GM21717 (cell line): ENCODE results near the gene RECK.

Experiments used
- ATAC-seq: cut with Tn5 transposase; IDR thresholded peaks from one replicate; pipeline ENCODE4 v1.9.1; 2021; ENCODE audit warnings: mild to moderate bottlenecking, moderate library complexity; ENCODE audit not compliant: unreplicated experiment

RECK gene

DNA sequence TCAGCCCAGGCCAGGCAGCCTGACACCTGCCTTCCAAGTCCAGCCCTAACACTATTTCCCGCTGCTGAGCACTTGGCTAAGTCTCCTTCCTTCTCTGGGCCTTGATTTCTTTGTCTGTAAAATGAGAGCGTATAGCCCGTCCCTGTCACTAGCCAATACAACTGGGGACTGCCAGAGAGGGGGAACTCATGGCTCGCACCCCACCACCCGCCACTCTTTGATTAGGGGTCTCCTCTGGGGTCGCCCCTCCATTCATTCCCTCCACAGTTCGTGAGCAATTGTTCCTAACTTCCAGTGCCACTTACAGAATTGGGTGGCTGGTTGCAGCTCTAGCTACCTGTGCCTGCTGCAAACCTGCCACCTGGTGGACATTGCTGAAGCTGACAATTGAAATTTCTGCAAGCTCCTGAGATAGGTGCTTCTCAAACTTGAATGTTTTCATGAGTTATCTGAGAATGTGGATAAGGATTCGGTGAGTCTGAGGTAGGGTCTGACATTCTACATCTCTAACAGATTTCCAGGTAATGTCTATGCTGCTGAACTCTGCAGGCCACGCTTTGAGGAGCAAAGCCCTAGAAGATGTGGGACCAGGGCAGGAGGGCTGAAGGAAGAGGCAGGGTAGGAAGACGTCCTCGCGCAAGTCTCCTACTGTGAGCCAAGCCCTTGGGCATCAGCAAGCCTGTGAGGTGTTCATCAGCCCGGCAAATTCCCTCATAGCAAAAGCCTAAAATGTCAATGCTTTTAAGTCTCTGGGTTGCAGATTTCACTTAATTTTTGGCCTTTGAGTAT, 13.3 kb upstream of the RECK start:
- ATAC-seq: peak; percentile 66

DNA sequence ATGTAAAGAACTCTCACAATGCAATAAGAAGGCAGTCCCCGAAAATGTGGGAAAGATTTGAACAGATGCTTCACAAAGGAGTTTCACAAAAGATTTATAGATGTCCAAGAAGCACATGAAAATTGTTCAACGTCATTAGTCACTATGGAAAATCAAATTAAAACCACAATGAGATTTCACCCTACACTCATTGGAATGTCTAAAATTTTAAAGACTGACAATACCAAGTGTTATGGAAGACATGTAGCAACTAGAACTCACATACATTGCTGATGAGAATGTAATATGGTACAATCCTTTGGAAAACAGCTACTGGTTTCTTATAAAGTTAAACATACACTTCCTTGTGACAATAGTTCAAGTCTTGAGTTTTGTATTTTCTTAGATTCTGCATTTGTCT, 11.0 kb upstream of the RECK start:
- no peak for ATAC-seq

DNA sequence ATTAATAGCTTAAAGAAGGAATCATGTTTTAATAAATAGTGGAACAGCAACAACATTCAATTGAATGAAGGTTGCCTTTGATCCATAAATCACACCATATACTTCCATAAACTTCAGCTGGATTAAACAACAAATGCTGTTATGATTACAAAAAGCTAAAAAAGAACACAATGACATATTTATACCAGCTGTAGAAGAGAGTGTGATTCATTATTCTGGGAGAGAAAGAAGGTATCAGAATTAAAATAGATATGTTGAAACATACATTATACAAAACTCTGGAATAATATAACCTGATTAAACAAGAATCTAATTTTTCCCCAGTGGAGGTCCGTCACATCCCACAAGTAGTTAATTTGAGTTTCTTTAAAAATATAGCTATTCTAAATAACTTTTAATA, 7.5 kb upstream of the RECK start:
- no peak for ATAC-seq

GRCh38 chr9:36029765-36030528, 6.8 kb upstream of the RECK start:
- no peak for ATAC-seq

GRCh38 chr9:36030871-36031270, 5.8 kb upstream of the RECK start:
- ATAC-seq: no peak

DNA sequence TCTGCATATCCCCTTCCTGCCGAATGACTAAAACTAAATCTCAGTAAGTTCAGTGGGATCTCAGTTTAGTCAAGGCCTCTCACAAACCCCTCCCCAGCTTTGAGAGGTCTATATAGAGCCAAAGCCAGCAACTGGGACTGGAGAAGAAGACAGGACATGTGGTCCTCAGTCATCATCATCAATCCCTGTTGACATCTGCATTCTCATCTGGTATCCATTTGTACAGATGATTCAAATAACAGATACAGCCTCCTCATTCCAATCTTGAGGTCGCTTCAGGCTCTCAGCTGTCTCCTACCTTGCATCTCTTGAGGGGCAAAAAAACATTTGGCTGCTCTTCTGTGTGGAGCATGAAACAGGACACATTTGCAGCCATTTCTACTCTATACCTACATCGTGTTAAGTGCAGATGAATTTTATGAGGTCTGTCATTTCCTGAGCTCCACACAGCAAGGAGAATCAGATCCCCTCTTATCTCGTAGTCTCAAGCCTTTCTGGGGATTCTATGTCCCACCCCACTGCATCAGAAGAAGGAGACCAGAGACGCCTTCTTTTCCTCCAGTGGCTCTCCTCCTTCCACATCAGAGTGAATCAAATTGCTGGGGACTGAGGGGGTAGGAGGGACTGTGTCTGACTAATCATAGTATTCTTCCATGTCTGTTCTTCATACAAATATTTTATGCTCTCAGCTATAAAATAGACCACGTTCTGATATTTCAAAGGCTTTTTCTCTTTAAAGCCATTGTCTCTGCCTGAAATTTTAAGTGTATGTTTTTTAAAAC, 4.7 kb upstream of the RECK start:
- no peak for ATAC-seq

- no peak for ATAC-seq
Measured at GRCh38 chr9:36033788-36034187, 2.9 kb upstream of the RECK start.

GRCh38 chr9:36034234-36034633, 2.5 kb upstream of the RECK start:
- ATAC-seq: no peak

DNA sequence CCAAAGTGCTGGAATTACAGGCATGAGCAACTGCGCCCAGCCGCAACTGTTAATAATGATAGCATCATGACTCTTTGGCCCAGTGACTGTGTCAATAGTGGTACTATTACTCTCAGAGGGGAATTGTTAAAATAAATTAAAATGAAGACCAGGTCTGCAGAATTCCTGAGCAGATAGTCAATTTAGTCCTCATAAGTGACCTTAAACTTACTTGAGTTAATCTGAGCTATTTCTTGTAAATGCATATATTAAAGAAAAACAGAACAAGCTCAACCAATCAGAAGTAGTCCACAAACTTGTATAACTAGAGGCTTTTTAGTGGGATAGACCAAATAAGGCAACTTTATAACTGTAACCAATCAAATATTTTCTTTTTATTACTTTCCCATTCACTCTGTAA, 1.7 kb upstream of the RECK start:
- no peak for ATAC-seq

DNA sequence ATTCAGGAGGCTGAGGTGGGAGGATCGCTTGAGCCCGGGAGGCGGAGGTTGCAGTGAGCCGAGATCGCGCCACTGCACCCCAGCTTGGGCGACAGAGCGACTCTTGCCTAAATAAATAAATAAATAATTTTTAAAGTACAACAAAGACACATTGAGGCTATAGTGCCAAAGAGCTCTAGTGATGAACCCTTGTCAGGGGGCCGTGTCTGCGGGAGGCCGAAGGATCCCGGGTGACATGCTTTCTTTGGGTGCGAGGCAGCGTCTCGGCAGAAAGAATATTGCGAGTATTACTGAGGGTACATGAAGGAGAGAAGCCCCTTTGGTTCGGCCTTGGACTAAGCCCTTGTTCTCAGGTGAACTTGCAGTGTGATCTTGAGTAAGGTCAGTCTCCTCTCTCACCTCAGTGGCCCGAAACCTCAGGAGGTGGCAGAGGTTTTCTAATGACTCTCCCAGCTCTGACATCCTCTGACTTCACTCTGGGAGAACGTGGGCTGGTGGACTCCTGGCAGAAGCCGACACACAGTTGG, 397 bp upstream of the RECK start:
- ATAC-seq: no peak

DNA sequence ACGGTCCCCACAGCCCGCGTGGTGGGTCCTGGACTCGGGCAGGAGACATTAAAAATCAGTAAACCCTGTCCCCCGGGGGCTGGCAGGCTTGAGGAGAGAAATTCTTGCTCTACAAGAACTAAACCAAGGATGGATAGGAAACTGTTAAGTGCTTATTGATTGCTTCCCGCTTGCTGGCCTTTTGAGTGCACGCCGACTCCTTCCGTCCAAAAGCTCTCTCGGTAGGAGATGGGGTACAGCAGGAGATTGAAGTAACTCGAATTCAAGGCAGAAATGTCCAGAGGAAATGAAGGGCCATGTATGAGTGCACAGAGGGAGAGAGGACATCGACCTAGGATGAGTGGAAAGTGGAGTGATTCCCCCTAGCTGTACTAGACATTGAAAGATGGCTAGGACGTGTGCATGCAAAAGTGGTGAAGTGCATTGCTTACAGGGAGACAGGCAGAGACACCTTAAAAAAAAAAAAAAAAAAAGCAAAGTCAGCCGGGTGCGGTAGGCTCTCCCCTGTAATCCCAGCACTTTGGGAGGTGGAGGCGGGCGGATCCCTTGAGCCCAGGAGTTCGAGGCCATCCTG, 923 bp downstream of the RECK start:
- ATAC-seq: no peak

DNA sequence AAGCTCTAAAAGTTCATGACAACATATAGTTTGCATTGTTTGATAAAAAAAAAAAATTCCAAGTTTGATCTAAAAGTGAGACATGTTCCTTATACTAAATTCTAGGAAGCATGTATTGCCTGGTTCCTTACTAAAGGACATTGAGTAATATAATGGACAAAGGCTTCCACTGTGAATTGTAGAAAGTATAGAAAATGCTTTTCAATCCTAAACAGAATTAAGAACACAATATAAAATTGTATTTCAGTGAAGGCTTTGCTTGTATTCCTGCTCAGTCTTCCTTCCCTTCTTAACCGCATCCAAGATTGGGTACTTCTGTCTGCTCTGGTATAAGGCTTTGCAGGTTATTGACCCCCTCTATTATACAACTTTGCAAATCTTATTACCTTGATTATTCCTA, 2.4 kb downstream of the RECK start:
- ATAC-seq: no peak

GRCh38 chr9:36039696-36040095, 3.0 kb downstream of the RECK start:
- no peak for ATAC-seq

DNA sequence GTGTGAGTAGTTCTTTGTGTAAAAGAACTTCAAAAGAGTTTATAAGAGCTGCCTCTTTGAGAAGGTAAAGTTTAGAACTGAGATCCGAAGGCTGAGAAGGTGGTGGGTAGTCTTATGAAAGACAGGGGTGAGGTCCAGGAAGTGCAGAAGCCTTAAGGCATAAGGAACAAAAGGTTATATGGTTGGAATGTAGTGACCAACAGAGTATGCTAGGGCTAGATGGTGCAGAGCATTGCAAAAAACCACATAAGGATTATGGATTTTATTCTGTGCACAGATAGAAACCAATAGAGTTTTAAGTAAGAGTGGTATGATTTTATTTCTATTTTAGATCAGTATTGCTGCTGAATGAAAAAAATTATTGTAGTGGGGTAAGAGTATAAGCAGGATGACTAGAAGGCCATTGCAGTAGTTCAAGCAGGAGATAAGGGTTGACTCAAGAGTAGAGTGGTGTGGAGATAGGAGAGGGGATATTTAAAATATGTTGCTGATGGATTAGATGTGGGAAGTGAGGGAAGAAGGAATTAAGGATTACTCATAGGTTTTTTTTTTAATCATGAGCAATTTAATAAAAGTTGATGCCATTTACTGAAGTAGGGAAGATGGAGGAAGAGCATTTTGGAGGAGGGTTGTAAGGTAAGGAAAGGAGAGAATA, 3.7 kb downstream of the RECK start:
- ATAC-seq: no peak

DNA sequence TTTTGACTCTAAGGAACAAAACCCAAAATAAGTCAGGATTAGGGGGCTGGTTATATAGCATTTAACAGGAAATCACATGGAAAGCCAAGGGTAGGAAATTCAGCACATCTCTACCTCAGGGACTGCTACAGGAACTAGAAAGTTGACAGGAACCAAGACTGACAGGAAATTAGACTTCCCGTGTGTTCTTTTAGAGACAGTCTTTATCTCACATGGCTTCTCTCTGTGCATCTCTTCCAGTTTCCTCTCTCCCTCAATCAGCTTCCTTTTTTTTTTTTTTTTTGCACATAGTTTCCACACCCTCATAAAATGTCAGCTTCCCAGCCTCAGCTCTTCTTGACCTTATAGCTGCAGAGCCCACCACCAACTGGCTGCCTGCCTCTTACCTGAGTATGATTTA, 4.8 kb downstream of the RECK start:
- no peak for ATAC-seq

DNA sequence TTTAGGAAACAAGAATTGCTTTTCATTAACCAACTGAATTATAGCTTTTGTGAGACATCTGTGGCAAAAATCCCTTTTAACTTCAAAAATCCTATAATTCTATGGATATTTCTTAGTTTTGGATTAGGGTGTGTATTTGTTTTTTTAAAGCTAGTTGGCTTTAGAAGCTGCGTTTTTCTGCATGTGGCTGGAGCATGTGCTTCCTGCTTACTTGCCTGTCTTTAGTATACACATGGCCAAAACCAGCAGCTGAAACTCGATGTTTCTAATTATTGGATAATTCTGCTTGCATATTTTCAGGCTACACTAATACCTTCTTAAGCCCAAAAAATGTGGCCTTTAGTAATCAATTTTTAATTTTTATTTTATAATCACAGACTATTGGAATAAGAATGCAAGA, 8.9 kb downstream of the RECK start:
- no peak for ATAC-seq

DNA sequence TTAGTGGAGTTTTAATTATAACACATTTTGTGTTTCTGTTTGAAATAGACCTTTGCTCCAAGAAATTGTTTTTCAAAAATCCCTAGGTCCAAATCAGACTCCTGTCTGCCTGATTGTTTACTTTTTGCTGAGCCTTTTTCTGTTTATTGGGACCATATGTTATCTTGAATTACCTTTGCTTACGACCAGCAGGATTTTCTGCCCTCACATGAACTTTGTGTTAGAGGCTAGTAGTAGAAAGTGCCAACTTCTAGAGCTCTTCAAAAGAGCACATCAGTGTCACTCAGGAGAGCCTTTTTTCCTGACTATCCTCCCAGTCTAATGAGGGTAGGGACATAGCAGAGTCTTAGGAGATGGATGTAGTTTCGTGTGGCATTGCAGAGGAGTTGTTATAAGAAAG, 10.2 kb downstream of the RECK start:
- no peak for ATAC-seq

DNA sequence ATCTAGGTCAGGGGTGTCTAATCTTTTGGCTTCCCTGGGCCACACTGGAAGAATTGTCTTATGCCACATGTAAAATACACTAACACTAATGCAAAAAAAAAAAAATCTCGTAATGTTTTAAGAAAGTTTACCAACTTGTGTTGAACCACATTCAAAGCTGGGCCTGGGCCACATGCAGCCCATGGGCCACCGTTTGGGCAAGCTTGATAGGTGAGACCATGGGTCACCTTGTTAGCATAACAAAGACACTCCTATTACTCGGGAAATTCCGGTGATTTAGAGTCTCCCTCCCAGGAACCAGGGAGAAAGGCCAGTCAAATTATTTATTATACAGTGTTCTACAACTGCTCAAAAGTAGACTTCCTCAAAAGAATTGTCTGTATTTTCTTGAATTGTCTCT, 12.7 kb downstream of the RECK start:
- ATAC-seq: no peak

GRCh38 chr9:36050476-36050875, 13.8 kb downstream of the RECK start:
- no peak for ATAC-seq

DNA sequence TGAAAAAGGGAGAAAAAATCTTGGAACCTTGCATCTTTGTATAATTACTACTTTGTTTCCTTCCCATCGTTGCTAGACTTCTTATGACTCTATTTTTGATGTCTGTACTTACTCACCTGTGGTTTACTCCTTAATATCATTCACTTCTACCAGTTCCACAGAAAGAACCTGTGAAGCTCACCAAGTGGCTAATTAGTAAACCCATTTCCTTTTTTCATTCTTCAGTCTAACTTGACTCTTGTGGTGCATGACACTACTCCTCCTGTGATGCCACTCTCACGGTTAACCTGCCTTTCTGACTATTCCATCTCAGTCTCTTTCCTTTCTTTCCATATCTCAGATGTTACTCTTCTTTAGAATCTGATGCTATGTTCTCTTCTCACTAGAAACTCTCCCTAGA, 14.6 kb downstream of the RECK start:
- no peak for ATAC-seq

DNA sequence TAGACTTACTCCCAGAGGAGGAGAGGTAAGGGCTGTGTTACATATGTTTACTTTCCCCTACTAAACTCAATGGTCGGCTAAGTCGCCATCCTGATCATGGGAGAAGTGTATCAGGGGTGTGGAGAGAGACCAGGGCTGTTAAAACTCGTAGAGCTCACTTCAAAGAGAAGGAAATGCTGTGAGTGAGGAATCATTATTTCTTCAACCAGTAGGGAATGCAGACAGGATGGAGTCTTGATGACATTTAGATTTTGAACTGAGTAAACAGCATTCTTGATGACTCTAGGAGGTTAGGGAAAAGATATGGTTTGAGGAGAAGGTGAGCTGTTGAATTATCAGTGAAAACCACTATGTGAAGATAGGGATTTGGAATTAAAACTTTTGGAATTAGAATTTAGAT, 17.3 kb downstream of the RECK start:
- ATAC-seq: no peak
